HG02885 (cell line): ENCODE measurements around the gene PCDHA11.

ENCODE experiments used
- ATAC-seq: cut with Tn5 transposase; IDR thresholded peaks from one replicate; pipeline ENCODE4 v1.9.1; 2021; ENCODE audit warnings: mild to moderate bottlenecking; ENCODE audit not compliant: unreplicated experiment, poor library complexity

PCDHA11 gene

DNA sequence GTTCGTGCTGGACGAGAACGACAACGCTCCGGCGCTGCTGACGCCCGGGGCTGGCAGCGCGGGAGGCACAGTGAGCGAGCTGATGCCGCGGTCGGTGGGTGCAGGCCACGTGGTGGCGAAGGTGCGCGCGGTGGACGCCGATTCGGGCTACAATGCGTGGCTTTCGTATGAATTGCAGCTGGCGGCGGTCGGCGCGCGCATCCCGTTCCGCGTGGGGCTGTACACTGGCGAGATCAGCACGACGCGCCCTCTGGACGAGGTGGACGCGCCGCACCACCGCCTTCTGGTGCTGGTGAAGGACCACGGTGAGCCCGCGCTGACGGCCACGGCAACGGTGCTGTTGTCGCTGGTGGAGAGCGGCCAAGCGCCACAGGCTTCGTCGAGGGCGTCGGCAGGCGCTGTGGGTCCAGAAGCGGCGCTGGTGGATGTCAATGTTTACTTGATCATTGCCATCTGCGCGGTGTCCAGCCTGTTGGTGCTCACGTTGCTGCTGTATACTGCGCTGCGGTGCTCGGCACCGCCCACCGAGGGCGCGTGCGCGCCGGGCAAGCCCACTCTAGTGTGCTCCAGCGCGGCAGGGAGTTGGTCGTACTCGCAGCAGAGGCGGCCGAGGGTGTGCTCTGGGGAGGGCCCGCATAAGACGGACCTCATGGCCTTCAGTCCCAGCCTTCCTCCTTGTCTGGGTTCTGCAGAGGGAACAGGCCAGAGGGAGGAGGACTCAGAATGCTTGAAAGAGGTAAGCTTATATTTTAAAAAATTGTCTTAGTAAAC is 15.4 kb downstream of the PCDHA11 start:
- no peak for ATAC-seq

DNA sequence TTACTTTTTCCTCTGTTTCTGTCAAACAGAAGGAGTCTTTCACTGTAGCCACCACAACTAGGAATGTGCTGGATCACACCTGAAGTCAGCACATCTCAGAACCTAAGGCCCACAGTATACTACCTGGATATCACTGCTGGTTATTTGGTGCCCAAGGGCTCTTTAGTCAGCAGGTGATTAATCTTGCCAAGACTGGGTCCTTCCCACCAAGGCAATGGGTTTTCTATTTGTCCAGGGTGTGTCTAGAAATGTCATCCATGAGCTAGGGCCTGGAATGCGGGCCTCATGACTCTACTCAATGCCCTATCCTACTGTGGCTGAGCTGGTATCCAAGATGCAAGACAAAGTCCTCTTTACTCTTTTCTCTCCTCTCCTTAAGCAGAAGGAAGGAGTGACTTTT is 47.6 kb downstream of the PCDHA11 start:
- ATAC-seq = no peak
